ENCODE data around the gene CLK3. TPM values are rescaled to one million over a fixed set of nuclear protein-coding genes. Genes with fewer than 3 reads are reported as not detected.

The CLK3 gene
- total and polyA plus RNA-seq, 10 of the 15 experiments (the other 5 are each of a cell fraction or from before 2014, with no cell fraction given): 3.3 to 169 (median 66.2) TPM

DNA sequence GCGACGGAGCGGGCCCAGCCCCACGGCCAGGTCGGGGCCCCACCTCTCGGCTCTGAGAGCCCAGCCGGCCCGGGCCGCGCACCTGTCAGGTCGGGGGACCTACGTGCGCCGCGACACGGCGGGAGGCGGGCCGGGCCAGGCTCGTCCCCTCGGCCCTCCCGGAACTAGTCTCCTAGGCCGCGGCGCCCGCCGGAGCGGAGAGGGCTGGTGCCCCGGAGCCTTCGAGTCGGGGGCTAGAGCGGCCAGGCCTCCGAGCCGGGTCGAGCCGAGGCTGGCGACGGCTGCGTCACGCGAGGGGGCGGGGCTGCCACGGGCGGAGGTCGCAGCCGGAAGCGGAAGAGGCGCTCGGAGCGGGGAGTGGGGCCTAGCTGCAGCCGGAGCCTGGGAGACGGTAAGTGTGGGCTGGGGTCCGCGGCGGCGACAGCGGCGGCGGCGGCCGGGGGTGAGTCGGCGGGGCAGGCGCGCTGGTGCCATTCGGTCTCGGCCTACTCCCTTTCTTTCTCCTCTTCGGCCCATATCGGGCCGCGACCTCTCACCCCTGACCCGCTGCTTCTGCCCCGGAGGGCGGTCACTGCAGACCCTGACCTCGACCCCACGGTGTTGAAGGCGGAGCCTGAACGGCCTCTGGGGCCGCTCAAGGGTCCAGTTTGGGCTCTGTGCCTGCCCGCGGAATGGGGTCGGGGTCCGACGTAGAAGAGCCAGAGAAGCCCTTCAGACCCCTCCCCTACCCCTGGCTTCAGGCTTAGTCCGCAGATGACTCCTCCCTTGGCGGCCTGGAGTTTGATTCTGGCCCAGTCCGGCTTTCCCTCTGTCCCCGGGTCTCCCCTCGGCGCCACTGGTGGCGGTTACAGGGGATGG is at the start of gene CLK3 (continued):
- TF ChIP-seq MTA3 (IDR thresholded peaks at IDR 0.05; ENCODE audit: borderline replicate concordance, low read length): no peak
- peak; percentile 69; the same call in 1 of the 2 replicates for TF ChIP-seq NFXL1 (IDR thresholded peaks at IDR 0.05; ENCODE audit: borderline replicate concordance)
- TF ChIP-seq TAF1 (IDR thresholded peaks at IDR 0.05; ENCODE audit: borderline replicate concordance, low read depth, low read length): peak; percentile 64; the same call in 1 of the 2 replicates
- peak; percentile 56; the same call in 1 of the 2 replicates for TF ChIP-seq TBL1XR1 (IDR thresholded peaks at IDR 0.05; ENCODE audit: low read depth, low read length)
- TF ChIP-seq POLR2AphosphoS2 (IDR thresholded peaks at IDR 0.05; ENCODE audit: low read depth, low read length): peak; percentile 77
- peak; percentile 68; the same call in 1 of the 2 replicates for TF ChIP-seq PML (IDR thresholded peaks at IDR 0.05; ENCODE audit: low read length)
- TF ChIP-seq DPF2 (IDR thresholded peaks at IDR 0.05): peak; percentile 75
- TF ChIP-seq, protein P1, sequence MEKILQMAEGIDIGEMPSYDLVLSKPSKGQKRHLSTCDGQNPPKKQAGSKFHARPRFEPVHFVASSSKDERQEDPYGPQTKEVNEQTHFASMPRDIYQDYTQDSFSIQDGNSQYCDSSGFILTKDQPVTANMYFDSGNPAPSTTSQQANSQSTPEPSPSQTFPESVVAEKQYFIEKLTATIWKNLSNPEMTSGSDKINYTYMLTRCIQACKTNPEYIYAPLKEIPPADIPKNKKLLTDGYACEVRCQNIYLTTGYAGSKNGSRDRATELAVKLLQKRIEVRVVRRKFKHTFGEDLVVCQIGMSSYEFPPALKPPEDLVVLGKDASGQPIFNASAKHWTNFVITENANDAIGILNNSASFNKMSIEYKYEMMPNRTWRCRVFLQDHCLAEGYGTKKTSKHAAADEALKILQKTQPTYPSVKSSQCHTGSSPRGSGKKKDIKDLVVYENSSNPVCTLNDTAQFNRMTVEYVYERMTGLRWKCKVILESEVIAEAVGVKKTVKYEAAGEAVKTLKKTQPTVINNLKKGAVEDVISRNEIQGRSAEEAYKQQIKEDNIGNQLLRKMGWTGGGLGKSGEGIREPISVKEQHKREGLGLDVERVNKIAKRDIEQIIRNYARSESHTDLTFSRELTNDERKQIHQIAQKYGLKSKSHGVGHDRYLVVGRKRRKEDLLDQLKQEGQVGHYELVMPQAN (conservative IDR thresholded peaks at IDR 0.05): peak; percentile 70
- 0 out of 2 replicates have a peak, but pooled peaks have one; percentile 81 for TF ChIP-seq STAT1 (conservative IDR thresholded peaks at IDR 0.05)
- TF ChIP-seq, protein P2, sequence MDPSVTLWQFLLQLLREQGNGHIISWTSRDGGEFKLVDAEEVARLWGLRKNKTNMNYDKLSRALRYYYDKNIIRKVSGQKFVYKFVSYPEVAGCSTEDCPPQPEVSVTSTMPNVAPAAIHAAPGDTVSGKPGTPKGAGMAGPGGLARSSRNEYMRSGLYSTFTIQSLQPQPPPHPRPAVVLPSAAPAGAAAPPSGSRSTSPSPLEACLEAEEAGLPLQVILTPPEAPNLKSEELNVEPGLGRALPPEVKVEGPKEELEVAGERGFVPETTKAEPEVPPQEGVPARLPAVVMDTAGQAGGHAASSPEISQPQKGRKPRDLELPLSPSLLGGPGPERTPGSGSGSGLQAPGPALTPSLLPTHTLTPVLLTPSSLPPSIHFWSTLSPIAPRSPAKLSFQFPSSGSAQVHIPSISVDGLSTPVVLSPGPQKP (IDR thresholded peaks at IDR 0.05; ENCODE audit: low read depth, low read length): peak; percentile 93
- no peak for TF ChIP-seq FOS (IDR thresholded peaks at IDR 0.05; ENCODE audit: borderline replicate concordance, extremely low read depth, insufficient read length)
- no peak for TF ChIP-seq MLLT1 (IDR thresholded peaks at IDR 0.05)
- TF ChIP-seq MEF2A (IDR thresholded peaks at IDR 0.05; ENCODE audit: insufficient read depth, low read depth, low read length): peak; percentile 73
- peak; percentile 79; the same call in 1 of the 2 replicates for TF ChIP-seq GABPA (IDR thresholded peaks at IDR 0.05; ENCODE audit: low read depth)
- peak; percentile 92 for TF ChIP-seq CREB1 (IDR thresholded peaks at IDR 0.05; ENCODE audit: low read depth)
- no peak for TF ChIP-seq BRCA1 (IDR thresholded peaks at IDR 0.05; ENCODE audit: low read depth, low read length)
- TF ChIP-seq YY1 (IDR thresholded peaks at IDR 0.05; ENCODE audit: low read depth, low read length): peak; percentile 72; the same call in 1 of the 2 replicates
- peak; percentile 97 for TF ChIP-seq IKZF1 (conservative IDR thresholded peaks at IDR 0.05)
- no peak for TF ChIP-seq SMAD1 (IDR thresholded peaks at IDR 0.05; ENCODE audit: low read depth, partially characterized antibody)
- TF ChIP-seq BHLHE40 (IDR thresholded peaks at IDR 0.05; ENCODE audit: borderline replicate concordance in 1 of 2, low read depth in 2 of 2, low read length in 1 of 2): peak; percentile 96 to 99
